A549 (cell line): Measurements from ENCODE around the gene ZNF580.

Source experiments
- BCL3 ChIP-seq: fragments of >200 bp; sonication (Bioruptor Twin); formaldehyde crosslinking; IDR thresholded peaks from 3 replicates; pipeline ENCODE4 v1.6.1; 2016
- BHLHE40 ChIP-seq: IDR thresholded peaks from 2 replicates; pipeline ENCODE4 v1.6.1; 2012; ENCODE audit warnings: low read depth, low read length, inconsistent platforms
- CEBPB ChIP-seq, 2 experiments: fragments of >200 bp in 1 of 2; sonication (Bioruptor Twin) in 1 of 2; formaldehyde crosslinking in 1 of 2; IDR thresholded peaks; 2 replicates each; pipeline ENCODE4 v1.6.1; 2012 to 2016
- CTCF ChIP-seq: fragments of >200 bp; sonication (Bioruptor Twin); formaldehyde crosslinking; IDR thresholded peaks from 3 replicates; pipeline ENCODE4 v1.5.1; 2016
- ELK1 ChIP-seq: fragments of 150-350 bp; IDR thresholded peaks from 2 replicates; pipeline ENCODE4 v1.6.1; 2014; ENCODE audit warnings: low read depth, mild to moderate bottlenecking, low read length
- EP300 ChIP-seq, 2 experiments: fragments of >200 bp; sonication (Bioruptor Twin); formaldehyde crosslinking; IDR thresholded peaks; 2 replicates in 1 of 2; 3 replicates in 1 of 2; pipeline ENCODE4 v1.6.1; 2016 to 2017
- JUN ChIP-seq, 2 experiments: fragments of >200 bp; sonication (Bioruptor Twin); formaldehyde crosslinking; IDR thresholded peaks; 2 replicates in 1 of 2; 3 replicates in 1 of 2; pipeline ENCODE4 v1.6.1; 2016 to 2017
- MAFK ChIP-seq: fragments of 450-650 bp; IDR thresholded peaks from 2 replicates; pipeline ENCODE4 v1.6.1; 2014; ENCODE audit not compliant: partially characterized antibody
- NFE2L2 ChIP-seq: fragments of 150-350 bp; conservative IDR thresholded peaks from 2 replicates; pipeline ENCODE4 v1.6.1; 2014; ENCODE audit warnings: low read length
- RNF2 ChIP-seq: fragments of 200-600 bp; sonication (generic); IDR thresholded peaks from 2 replicates; pipeline ENCODE4 v1.6.1; 2016; ENCODE audit warnings: low read depth, mild to moderate bottlenecking, antibody characterized with exemption, moderate library complexity, borderline replicate concordance
- SMC3 ChIP-seq: fragments of >200 bp; sonication (Bioruptor Twin); formaldehyde crosslinking; IDR thresholded peaks from 3 replicates; pipeline ENCODE4 v1.6.1; 2018; ENCODE audit warnings: inconsistent platforms
- USF2 ChIP-seq: fragments of 450-650 bp; IDR thresholded peaks from 2 replicates; pipeline ENCODE4 v1.6.1; 2014; ENCODE audit warnings: antibody characterized with exemption

GRCh38 chr19:55638864-55639359 is 1.9 kb upstream of the ZNF580 start:
- TF ChIP-seq CTCF (peak; percentile 54), CEBPB (IDR thresholded peaks at IDR 0.05) (no peak), RNF2 (no peak), BCL3 (no peak), JUN (IDR thresholded peaks at IDR 0.05) (no peak), ELK1 (no peak), MAFK (no peak), BHLHE40 (no peak), NFE2L2 (no peak), EP300 (IDR thresholded peaks at IDR 0.05) (no peak), USF2 (no peak), SMC3 (0 out of 3 replicates have a peak, but pooled peaks have one; percentile 9)
